ENCODE results near the gene GPR162.

DNA sequence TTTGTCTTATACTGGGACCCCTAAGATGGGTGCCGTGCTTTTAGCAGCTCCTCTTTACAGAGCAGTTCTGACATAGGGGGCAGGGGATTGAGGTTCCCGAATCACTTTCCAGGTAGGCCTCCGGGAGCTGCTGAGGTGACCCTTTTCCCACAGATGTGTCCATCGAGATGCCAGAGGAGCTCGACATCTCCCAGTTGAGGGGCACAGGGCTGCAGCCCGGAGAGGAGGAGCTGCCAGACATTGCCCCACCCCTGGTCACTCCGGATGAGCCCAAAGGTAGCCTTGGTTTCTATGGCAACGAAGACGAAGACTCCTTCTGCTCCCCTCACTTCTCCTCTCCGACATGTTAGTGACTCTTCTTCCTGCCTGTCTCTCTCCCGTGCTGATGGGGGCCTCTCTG is 41.4 kb downstream of the GPR162 start:
- TF ChIP-seq, protein P1, sequence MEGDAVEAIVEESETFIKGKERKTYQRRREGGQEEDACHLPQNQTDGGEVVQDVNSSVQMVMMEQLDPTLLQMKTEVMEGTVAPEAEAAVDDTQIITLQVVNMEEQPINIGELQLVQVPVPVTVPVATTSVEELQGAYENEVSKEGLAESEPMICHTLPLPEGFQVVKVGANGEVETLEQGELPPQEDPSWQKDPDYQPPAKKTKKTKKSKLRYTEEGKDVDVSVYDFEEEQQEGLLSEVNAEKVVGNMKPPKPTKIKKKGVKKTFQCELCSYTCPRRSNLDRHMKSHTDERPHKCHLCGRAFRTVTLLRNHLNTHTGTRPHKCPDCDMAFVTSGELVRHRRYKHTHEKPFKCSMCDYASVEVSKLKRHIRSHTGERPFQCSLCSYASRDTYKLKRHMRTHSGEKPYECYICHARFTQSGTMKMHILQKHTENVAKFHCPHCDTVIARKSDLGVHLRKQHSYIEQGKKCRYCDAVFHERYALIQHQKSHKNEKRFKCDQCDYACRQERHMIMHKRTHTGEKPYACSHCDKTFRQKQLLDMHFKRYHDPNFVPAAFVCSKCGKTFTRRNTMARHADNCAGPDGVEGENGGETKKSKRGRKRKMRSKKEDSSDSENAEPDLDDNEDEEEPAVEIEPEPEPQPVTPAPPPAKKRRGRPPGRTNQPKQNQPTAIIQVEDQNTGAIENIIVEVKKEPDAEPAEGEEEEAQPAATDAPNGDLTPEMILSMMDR (IDR thresholded peaks at IDR 0.05; ENCODE audit: poor library complexity) = no peak
- TF ChIP-seq EZH2 (IDR thresholded peaks at IDR 0.05; ENCODE audit: borderline replicate concordance) = no peak
- no peak for TF ChIP-seq EZH2phosphoT487 (IDR thresholded peaks at IDR 0.05; ENCODE audit: low read depth, severe bottlenecking, unreplicated experiment)

All from hepatocyte (in vitro differentiated cells).